T1000 (cell line): ENCODE data around the gene ANKRD36.
"Not testable (repeated sequence)": the region's sequence is repeated elsewhere in the genome, so short reads cannot be mapped to it uniquely, and the experiment has no call there.

Experiments
- DNase-seq: peaks from one replicate; lab custom pipeline; 2025; ENCODE audit warnings: mixed read lengths; lab: John Stamatoyannopoulos, UW

The ANKRD36 gene

GRCh38 chr2:97113882-97114255 is 916 bp downstream of the ANKRD36 start:
- DNase-seq: not testable (repeated sequence)

GRCh38 chr2:97129090-97129489 is 16.1 kb downstream of the ANKRD36 start:
- not testable (repeated sequence) for DNase-seq

DNA sequence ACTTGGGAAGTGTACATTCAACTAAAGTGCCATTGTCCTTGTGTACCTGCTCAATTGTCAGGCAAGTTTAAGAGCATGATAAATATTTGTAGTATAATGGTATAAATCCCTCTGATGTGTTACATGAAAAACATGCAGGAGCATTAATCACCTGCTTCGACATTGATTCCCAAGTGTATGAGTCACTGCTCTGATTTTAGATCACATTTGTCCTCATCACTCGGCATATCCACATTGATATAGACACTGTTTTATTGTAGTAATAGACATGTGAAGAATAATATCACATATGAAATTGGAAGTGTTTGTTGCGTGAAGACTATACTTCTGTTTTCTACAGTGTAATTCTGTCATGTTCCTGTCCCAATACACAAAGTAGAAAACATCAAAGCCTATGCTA is 31.1 kb downstream of the ANKRD36 start:
- DNase-seq: not testable (repeated sequence)

GRCh38 chr2:97166548-97166947 is 53.6 kb downstream of the ANKRD36 start:
- not testable (repeated sequence) for DNase-seq

- not testable (repeated sequence) for DNase-seq
These were observed 55.0 kb downstream of the ANKRD36 start for GRCh38 chr2:97167938-97168337.

- not testable (repeated sequence) for DNase-seq
These were observed 55.6 kb downstream of the ANKRD36 start for GRCh38 chr2:97168583-97168982.

DNA sequence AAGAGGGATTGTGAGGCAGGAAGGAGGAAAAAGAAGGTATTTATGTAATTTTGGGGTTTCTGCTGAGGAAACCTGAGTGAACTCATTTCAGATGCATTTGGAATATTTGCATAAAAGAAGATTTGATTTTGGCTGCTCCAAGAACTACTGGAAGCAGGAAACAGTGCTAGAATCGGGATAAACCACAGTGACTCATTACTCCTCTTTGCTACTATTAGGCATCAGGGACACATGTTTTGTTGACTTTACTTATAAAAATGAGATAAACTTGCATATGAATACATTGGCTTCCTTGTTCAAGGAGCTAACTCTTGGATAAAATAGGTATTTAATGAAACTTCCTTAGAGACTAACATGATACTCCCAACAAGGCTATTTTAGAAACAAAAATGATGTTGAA is 67.4 kb downstream of the ANKRD36 start:
- DNase-seq: not testable (repeated sequence)

DNA sequence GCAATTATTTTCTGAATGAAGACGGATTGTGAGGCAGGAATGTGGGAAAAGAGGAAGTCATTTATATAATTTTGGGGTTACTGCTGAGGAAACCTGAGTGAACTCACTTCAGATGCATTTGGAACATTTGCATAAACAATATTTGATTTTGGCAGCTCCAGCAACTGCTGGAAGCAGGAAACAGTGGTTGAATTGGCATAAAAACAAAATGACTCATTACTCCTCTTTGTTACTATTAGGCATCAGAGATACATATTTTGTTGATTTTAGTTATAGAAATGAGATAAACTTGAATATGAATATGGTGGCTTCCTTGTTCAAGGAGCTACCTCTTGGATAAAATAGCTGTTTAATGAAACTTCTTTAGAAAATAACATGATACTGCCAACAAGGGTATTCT is 82.4 kb downstream of the ANKRD36 start:
- not testable (repeated sequence) for DNase-seq

- not testable (repeated sequence) for DNase-seq
These were observed 84.3 kb downstream of the ANKRD36 start for GRCh38 chr2:97197251-97197650.

DNA sequence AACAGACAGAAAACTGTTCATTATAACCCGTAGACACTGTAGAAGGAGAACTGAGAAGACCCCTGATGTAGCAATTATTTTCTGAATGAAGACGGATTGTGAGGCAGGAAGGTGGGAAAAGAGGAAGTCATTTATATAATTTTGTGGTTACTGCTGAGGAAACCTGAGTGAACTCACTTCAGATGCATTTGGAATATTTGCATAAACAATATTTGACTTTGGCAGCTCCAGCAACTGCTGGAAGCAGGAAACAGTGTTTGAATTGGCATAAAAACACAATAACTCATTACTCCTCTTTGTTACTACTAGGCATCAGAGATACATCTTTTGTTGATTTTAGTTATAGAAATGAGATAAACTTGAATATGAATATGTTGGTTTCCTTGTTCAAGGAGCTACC is 87.9 kb downstream of the ANKRD36 start:
- not testable (repeated sequence) for DNase-seq

DNA sequence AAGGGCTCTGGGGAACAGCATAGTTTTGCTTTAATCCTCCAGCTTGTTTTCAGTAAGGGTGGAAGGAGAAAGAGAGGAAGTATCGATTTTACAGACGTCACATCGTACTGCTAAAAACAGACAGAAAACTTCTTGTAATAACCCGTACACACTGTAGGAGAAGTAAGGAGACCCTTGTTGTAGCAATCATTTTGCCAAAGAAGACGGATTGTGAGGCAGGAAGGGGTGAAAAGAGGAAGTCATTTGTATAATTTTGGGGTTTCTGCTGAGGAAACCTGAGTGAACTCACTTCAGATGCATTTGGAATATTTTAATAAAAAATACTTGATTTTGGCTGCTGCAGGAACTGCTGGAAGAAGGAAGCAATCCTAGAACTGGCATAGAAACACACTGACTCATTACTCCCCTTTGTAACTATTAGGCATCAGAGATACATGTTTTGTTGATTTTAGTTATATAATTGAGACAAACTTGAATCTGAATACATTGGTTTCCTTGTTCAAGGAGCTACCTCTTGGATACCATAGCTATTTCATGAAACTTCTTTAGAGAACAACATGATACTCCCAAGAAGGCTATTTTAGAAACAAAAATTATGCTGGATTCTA is 89.8 kb downstream of the ANKRD36 start:
- not testable (repeated sequence) for DNase-seq

- DNase-seq: no peak
These were observed 97.4 kb downstream of the ANKRD36 start for GRCh38 chr2:97210325-97210724.

DNA sequence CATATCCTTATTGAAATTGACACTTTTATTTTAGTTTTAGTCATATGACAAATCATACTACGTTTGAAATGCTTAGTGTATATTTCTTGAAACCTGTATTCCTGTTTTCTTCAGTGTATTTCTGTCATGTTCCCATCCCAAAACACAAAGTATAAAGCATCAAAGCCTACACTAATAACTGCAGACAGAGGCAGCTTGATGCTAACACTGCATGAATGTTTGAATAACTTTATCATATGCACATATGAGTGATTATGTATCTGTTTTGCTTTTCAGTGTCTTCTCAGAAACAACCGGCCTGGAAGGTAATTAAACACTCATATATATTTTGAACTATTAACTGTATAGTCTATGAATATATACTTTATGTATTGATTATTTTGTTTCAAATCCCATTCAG is 102.1 kb downstream of the ANKRD36 start:
- not testable (repeated sequence) for DNase-seq

DNA sequence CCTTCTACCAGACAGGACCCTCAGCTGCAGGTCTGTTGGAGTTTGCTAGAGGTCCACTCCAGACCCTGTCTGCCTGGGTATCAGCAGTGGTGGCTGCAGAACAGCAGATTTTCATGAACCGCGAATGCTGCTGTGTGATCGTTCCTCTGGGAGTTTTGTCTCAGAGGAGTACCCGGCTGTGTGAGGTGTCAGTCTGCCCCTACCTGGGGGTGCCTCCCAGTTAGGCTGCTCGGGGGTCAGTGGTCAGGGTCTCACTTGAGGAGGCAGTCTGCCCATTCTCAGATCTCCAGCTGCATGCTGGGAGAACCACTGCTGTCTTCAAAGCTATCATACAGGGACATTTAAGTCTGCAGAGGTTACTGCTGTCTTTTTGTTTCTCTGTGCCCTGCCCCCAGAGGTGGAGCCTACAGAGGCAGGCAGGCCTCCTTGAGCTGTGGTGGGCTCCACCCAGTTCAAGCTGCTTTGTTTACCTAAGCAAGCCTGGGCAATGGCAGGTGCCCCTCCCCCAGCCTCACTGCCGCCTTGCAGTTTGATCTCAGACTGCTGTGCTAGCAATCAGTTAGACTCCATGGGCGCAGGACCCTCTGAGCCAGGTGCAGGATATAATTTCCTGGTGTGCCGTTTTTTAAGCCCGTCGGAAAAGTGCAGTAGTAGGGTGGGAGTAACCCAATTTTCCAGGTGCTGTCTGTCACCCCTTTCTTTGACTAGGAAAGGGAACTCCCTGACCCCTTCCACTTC is 118.1 kb downstream of the ANKRD36 start:
- DNase-seq: not testable (repeated sequence)

DNA sequence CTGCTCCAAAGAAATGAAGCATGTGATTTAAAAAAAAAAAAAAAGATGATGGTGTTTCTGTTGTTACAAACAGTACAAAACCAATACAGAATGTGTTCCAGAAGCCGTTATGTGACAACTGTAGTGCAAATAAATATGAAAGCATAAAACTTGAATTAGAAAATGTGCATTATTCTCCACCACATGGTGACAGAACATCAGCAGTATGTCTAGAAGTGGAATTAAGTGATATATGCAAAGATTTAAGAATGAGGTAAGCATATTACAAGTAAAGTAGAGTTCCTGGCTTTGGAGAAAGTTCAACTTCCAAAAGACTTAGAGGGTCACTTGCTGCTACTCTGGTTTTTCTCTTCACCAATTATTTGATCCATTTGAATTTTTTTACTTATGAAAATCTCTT is 120.0 kb downstream of the ANKRD36 start:
- DNase-seq: not testable (repeated sequence)

DNA sequence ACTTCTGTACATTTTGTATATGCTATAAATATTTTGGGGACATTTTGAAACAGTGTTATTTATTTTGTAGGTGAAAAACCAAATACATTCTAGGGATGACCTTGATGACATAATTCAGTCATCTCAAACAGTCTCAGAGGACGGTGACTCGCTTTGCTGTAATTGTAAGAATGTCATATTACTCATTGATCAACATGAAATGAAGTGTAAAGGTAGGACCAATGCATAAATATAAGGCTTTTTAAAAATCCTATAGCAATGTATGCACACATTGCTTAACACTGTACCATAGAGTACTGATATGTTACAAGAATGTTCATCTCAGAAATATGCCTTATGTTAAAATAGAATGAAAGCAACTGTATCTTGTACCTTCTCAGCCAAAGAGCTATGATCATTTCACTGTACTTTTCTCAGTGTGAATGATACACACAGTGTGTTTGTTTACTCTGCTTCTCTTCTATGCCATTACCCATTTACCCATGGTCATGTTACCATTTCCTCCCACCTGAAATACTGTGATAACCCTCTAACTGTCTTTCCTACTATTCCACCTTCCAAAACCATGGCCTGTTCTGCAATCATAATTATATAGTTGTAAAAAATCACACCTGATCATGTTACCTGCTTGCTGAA is 120.8 kb downstream of the ANKRD36 start:
- not testable (repeated sequence) for DNase-seq

- not testable (repeated sequence) for DNase-seq
These were observed 148.2 kb downstream of the ANKRD36 start for GRCh38 chr2:97261192-97261591.

- DNase-seq: not testable (repeated sequence)
These were observed 153.5 kb downstream of the ANKRD36 start for GRCh38 chr2:97266449-97266848.

GRCh38 chr2:97267411-97268074 is 154.6 kb downstream of the ANKRD36 start:
- DNase-seq: no peak

DNA sequence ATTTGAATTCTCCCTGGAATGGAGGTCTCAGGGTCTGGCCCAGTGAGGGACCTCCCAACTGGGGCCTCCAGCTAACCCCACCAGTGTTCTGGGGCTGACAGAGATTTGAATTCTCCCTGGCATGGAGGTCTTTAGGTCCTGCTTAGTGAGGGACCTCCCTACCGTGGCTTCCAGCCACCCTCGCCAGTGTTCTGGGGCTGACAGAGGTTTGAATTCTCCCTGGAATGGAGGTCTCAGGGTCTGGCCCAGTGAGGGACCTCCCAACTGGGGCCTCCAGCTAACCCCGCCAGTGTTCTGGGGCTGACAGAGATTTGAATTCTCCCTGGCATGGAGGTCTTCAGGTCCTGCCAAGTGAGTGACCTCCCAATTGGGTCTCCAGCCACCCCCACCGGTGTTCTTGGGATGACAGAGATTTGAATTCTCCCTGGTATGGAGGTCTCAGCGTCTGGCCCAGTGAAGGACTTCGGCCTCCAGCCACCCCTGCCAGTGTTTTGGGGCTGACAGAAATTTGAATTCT is 155.2 kb downstream of the ANKRD36 start:
- DNase-seq: not testable (repeated sequence)

- not testable (repeated sequence) for DNase-seq
These were observed 163.4 kb downstream of the ANKRD36 start for GRCh38 chr2:97276232-97276798.

DNA sequence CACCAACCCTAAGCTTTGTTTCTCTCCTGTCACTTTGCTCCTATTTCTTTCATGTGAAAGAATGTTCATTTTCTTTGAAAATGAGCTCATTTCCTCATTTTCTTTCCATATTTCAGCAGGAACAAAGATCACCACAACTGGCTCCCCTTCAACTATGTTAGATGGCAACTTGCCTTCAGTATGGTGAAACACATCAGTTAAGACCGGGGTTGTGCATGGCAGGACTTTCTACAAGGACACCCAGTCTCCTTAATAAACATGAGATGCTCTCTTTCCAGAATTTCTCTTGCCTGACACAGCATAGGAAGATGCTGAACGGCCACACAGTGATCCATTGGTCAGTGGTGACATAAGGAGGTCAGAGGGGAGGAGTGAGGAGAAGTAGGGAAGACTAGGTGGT is 172.2 kb downstream of the ANKRD36 start:
- DNase-seq: not testable (repeated sequence)
